Prostate gland (tissue), 2 donors: ENCODE results near the gene XPR1.

Experiments
- POLR2A ChIP-seq: fragments of 450-650 bp; IDR thresholded peaks from one replicate; pipeline ENCODE4 v1.6.1; 2016; ENCODE audit warnings: antibody characterized with exemption, mild to moderate bottlenecking
- TF ChIP-seq, protein P1 (sequence below), 4 experiments: fragments of 200-600 bp in 2 of 4; fragments of 450-650 bp in 2 of 4; sonication (generic) in 2 of 4; IDR thresholded peaks; 1 replicate in 3 of 4; 2 replicates in 1 of 4; pipeline ENCODE4 v1.5.1; 2016 to 2019; ENCODE audit warnings: antibody characterized with exemption in 4 of 4, mild to moderate bottlenecking in 2 of 4, moderate library complexity in 2 of 4

DNA sequence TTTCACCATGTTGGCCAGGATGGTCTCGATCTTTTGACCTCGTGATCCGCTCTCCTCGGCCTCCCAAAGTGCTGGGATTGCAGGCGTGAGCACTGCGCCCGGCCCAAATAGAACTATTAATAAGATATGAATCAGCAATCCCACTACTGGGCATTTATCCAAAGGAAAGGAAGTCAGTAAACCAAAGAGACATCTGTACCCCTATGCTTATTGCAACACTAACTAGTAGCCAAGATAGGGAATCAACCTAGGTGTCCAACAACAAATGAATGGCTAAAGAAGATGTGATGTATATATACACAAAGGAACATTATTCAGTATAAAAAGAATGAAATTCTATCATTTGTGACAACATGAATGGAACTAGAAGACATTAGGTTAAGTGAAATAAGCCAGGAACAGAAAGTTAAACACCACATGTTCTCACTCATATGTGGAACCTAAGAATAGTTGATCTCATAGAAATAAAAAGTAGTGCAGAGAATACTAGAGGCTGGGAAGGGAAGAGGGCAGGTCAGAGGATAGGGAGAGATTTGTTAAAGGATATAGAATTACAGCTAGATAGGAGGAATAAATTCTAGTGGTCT lies 48.8 kb downstream of the XPR1 start:
- TF ChIP-seq POLR2A = no peak
- TF ChIP-seq, protein P1, sequence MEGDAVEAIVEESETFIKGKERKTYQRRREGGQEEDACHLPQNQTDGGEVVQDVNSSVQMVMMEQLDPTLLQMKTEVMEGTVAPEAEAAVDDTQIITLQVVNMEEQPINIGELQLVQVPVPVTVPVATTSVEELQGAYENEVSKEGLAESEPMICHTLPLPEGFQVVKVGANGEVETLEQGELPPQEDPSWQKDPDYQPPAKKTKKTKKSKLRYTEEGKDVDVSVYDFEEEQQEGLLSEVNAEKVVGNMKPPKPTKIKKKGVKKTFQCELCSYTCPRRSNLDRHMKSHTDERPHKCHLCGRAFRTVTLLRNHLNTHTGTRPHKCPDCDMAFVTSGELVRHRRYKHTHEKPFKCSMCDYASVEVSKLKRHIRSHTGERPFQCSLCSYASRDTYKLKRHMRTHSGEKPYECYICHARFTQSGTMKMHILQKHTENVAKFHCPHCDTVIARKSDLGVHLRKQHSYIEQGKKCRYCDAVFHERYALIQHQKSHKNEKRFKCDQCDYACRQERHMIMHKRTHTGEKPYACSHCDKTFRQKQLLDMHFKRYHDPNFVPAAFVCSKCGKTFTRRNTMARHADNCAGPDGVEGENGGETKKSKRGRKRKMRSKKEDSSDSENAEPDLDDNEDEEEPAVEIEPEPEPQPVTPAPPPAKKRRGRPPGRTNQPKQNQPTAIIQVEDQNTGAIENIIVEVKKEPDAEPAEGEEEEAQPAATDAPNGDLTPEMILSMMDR (IDR thresholded peaks at IDR 0.05) = no peak
